ENCODE results near the gene KCTD17. TPM values are rescaled to one million over a fixed set of nuclear protein-coding genes. Genes with fewer than 3 reads are reported as not detected.

Gene KCTD17
- total RNA-seq, 1 donor from 2014 or later, result 2.0 TPM

GRCh38 chr22:37072673-37073072, 21.1 kb downstream of the KCTD17 start:
- ATAC-seq (no peak), DNase-seq (ENCODE audit: low spot score) (no peak)

- no peak for ATAC-seq
These were observed 23.0 kb downstream of the KCTD17 start for GRCh38 chr22:37074537-37074936.

GRCh38 chr22:37075046-37075445, 23.5 kb downstream of the KCTD17 start:
- no peak for ATAC-seq
- no peak for DNase-seq (ENCODE audit: low spot score)

More at GRCh38 chr22:37074537-37074936, 23.0 kb downstream of the KCTD17 start:
- DNase-seq (ENCODE audit: low spot score), result no peak

GRCh38 chr22:37075822-37076433, 24.4 kb downstream of the KCTD17 start:
- ATAC-seq (no peak), DNase-seq (ENCODE audit: low spot score) (no peak)

- peak; percentile 69 for DNase-seq (ENCODE audit: low spot score)
- ATAC-seq, result peak; percentile 79
These were observed 26.4 kb downstream of the KCTD17 start for GRCh38 chr22:37077802-37078448.

GRCh38 chr22:37079158-37079557, 27.6 kb downstream of the KCTD17 start:
- no peak for DNase-seq (ENCODE audit: low spot score)
- no peak for ATAC-seq

- ATAC-seq (no peak), DNase-seq (ENCODE audit: low spot score) (no peak)
These were observed 28.2 kb downstream of the KCTD17 start for GRCh38 chr22:37079668-37080171.

GRCh38 chr22:37080438-37080837, 28.9 kb downstream of the KCTD17 start:
- no peak for DNase-seq (ENCODE audit: low spot score)
- no peak for ATAC-seq

- DNase-seq (ENCODE audit: low spot score), result no peak
- no peak for ATAC-seq
These were observed 29.3 kb downstream of the KCTD17 start for GRCh38 chr22:37080838-37081237.

GRCh38 chr22:37082251-37082873, 30.8 kb downstream of the KCTD17 start:
- ATAC-seq (no peak), DNase-seq (ENCODE audit: low spot score) (no peak)

- DNase-seq (ENCODE audit: low spot score), result no peak
- ATAC-seq, result no peak
These were observed 32.4 kb downstream of the KCTD17 start for GRCh38 chr22:37083914-37084313.

- ATAC-seq, result no peak
- DNase-seq (ENCODE audit: low spot score), result no peak
These were observed 32.8 kb downstream of the KCTD17 start for GRCh38 chr22:37084385-37084784.

- DNase-seq (ENCODE audit: low spot score) (no peak), ATAC-seq (no peak)
These were observed 34.6 kb downstream of the KCTD17 start for GRCh38 chr22:37086184-37086583.

- ATAC-seq (no peak), DNase-seq (ENCODE audit: low spot score) (no peak)
These were observed 36.6 kb downstream of the KCTD17 start for GRCh38 chr22:37088108-37088605.

GRCh38 chr22:37088750-37089408, 37.3 kb downstream of the KCTD17 start:
- ATAC-seq (no peak), DNase-seq (ENCODE audit: low spot score) (no peak)

GRCh38 chr22:37089434-37089833, 37.9 kb downstream of the KCTD17 start:
- DNase-seq (ENCODE audit: low spot score) (no peak), ATAC-seq (no peak)

GRCh38 chr22:37090920-37091695, 39.6 kb downstream of the KCTD17 start:
- ATAC-seq, result no peak

GRCh38 chr22:37091994-37092393, 40.5 kb downstream of the KCTD17 start:
- no peak for ATAC-seq
- DNase-seq (ENCODE audit: low spot score), result no peak

More at GRCh38 chr22:37090920-37091695, 39.6 kb downstream of the KCTD17 start:
- no peak for DNase-seq (ENCODE audit: low spot score)

GRCh38 chr22:37092997-37093396, 41.5 kb downstream of the KCTD17 start:
- ATAC-seq (no peak), DNase-seq (ENCODE audit: low spot score) (no peak)

- DNase-seq (ENCODE audit: low spot score) (no peak), ATAC-seq (no peak)
These were observed 42.7 kb downstream of the KCTD17 start for GRCh38 chr22:37094239-37094638.

- DNase-seq (ENCODE audit: low spot score) (no peak), ATAC-seq (no peak)
These were observed 43.6 kb downstream of the KCTD17 start for GRCh38 chr22:37095113-37095512.

Data from left lobe of liver (tissue), 2 donors.